WERI-Rb-1 (cell line): ENCODE data around the gene CAV1.
"Not testable (repeated sequence)": the region's sequence is repeated elsewhere in the genome, so short reads cannot be mapped to it uniquely, and the experiment has no call there.

ENCODE experiments used
- DNase-seq: peaks from one replicate; pipeline ENCODE4 v3.0.0-alpha.2; 2020
- H3K27ac ChIP-seq: fragments of 250-450 bp; sonication (Bioruptor Pico); 2 replicates; pipeline ENCODE4 v1.5.1; 2020; ENCODE audit warnings: mild to moderate bottlenecking, moderate library complexity
- H3K27me3 ChIP-seq: fragments of 250-450 bp; sonication (Bioruptor Pico); 2 replicates; pipeline ENCODE4 v1.5.1; 2021; ENCODE audit warnings: mild to moderate bottlenecking, low read depth, moderate library complexity; ENCODE audit not compliant: insufficient read depth, severe bottlenecking
- H3K36me3 ChIP-seq: fragments of 250-450 bp; sonication (Bioruptor Pico); 2 replicates; pipeline ENCODE4 v1.5.1; 2020; ENCODE audit warnings: mild to moderate bottlenecking, moderate library complexity
- H3K4me3 ChIP-seq: 2 replicates; pipeline ENCODE4 v1.5.1; 2011; ENCODE audit warnings: low read depth, mild to moderate bottlenecking, control low read depth, low read length
- H3K9me3 ChIP-seq: fragments of 250-450 bp; sonication (Bioruptor Pico); 2 replicates; pipeline ENCODE4 v1.5.1; 2021; ENCODE audit warnings: mild to moderate bottlenecking, moderate library complexity; ENCODE audit not compliant: severe bottlenecking
- TF ChIP-seq, protein P1 (sequence below): IDR thresholded peaks from 2 replicates; pipeline ENCODE4 v1.5.1; 2011; ENCODE audit warnings: low read depth, mild to moderate bottlenecking, control low read depth, inconsistent platforms, low read length

Gene CAV1

DNA sequence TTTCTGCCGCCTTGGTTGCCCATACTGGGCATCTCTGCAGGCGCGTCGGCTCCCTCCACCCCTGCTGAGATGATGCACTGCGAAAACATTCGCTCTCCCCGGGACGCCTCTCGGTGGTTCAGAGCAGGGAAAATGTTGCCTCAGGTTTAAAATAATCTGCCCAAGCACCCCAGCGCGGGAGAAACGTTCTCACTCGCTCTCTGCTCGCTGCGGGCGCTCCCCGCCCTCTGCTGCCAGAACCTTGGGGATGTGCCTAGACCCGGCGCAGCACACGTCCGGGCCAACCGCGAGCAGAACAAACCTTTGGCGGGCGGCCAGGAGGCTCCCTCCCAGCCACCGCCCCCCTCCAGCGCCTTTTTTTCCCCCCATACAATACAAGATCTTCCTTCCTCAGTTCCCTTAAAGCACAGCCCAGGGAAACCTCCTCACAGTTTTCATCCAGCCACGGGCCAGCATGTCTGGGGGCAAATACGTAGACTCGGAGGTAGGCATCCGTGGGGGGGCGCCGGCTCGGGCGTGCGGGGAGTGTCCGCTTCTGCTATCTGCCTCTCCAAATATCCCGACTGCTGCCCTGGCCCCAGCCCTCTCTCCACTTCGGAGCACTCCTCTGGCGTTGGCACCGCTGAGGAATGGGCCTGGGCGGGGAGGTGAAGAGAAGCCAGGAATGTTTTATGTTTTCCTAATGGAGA, at the start of gene CAV1:
Gene CAV1 (plus strand): TSS at position 428 of the 689 bp plus-strand sequence. CDS start 27 bp downstream, at position 455.
- TF ChIP-seq, protein P1, sequence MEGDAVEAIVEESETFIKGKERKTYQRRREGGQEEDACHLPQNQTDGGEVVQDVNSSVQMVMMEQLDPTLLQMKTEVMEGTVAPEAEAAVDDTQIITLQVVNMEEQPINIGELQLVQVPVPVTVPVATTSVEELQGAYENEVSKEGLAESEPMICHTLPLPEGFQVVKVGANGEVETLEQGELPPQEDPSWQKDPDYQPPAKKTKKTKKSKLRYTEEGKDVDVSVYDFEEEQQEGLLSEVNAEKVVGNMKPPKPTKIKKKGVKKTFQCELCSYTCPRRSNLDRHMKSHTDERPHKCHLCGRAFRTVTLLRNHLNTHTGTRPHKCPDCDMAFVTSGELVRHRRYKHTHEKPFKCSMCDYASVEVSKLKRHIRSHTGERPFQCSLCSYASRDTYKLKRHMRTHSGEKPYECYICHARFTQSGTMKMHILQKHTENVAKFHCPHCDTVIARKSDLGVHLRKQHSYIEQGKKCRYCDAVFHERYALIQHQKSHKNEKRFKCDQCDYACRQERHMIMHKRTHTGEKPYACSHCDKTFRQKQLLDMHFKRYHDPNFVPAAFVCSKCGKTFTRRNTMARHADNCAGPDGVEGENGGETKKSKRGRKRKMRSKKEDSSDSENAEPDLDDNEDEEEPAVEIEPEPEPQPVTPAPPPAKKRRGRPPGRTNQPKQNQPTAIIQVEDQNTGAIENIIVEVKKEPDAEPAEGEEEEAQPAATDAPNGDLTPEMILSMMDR = no peak
- peaks cover 79% of the 10 kb centered on the region for H3K27me3 ChIP-seq
- DNase-seq = peak; percentile 12
- H3K4me3 ChIP-seq = peak within 1 kb of the TSS; percentile 31
- H3K9me3 ChIP-seq = no peaks in the 10 kb centered on the region
- no peaks in the 10 kb centered on the region for H3K36me3 ChIP-seq
- H3K27ac ChIP-seq = no peak within 1 kb of the TSS

DNA sequence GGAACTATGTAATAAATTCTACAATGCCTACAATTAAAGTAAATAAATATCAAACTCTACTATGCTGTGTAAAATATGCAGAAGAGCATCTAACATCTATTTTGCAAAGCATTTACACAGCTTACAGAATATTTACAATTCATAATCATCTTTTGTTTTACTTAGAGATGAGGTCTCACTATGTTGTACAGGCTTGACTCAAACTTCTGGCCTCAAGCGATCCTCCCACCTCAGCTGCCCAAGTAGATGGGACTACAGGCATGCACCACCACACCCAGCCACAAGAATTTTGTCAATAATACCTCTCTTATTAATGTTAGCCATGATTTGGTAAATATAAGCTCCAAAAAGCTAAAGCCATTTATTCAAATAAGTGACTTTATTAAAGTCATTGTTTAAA, 47.2 kb upstream of the CAV1 start:
- H3K36me3 ChIP-seq = no peaks in the 10 kb centered on the region
- peaks cover 23% of the 10 kb centered on the region for H3K27me3 ChIP-seq
- no peak overlapping the region for H3K4me3 ChIP-seq
- TF ChIP-seq, protein P1 = no peak
- DNase-seq = no peak
- no peak overlapping the region for H3K27ac ChIP-seq
- no peaks in the 10 kb centered on the region for H3K9me3 ChIP-seq

DNA sequence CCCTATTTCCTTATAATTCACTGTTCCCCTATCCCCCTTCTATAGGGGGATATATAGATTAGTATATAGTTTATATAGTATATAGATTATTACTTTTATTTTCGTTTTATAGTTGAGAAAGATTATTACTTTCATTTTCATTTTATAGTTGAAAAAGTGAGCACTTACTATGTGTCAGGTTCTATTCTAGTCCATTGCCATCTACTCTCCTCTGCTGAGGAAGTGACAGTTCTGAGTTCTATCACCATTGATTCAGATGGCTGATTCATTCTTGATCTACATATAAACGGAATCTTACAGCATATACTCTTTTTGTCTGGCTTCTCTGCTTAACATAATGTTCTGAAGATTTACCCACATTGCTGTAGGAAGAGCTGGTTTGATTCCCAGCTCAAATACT, 46.0 kb upstream of the CAV1 start:
- no peaks in the 10 kb centered on the region for H3K36me3 ChIP-seq
- H3K4me3 ChIP-seq = no peak overlapping the region
- peaks cover 19% of the 10 kb centered on the region for H3K27me3 ChIP-seq
- H3K27ac ChIP-seq = no peak overlapping the region
- TF ChIP-seq, protein P1 = no peak
- no peaks in the 10 kb centered on the region for H3K9me3 ChIP-seq
- DNase-seq = no peak

- Histone ChIP-seq H3K9me3 (no peaks in the 10 kb centered on the region), H3K27me3 (peaks cover 35% of the 10 kb centered on the region), H3K27ac (no peak overlapping the region), H3K36me3 (no peaks in the 10 kb centered on the region), H3K4me3 (no peak overlapping the region)
- DNase-seq = no peak
- TF ChIP-seq, protein P1 = no peak
Measured at GRCh38 chr7:116483271-116483942, 41.4 kb upstream of the CAV1 start.

DNA sequence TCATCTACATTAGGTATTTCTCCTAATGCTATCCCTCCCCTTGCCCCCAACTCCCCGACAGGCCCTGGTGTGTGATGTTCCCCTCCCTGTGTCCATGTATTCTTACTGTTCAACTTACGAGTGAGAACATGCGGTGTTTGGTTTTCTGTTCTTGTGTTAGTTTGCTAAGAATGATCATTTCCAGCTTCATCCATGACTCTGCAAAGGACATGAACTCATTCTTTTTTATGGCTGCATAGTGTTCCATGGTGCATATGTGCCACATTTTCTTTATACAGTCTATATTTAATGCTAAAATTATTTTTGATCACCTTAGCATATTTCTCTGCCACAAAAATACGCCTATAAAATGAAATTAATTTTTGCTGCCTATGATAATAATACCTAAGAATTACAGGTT, 40.4 kb upstream of the CAV1 start:
- H3K27me3 ChIP-seq = peaks cover 31% of the 10 kb centered on the region
- not testable (repeated sequence) for H3K36me3 ChIP-seq, H3K4me3 ChIP-seq, H3K9me3 ChIP-seq, DNase-seq, H3K27ac ChIP-seq

DNA sequence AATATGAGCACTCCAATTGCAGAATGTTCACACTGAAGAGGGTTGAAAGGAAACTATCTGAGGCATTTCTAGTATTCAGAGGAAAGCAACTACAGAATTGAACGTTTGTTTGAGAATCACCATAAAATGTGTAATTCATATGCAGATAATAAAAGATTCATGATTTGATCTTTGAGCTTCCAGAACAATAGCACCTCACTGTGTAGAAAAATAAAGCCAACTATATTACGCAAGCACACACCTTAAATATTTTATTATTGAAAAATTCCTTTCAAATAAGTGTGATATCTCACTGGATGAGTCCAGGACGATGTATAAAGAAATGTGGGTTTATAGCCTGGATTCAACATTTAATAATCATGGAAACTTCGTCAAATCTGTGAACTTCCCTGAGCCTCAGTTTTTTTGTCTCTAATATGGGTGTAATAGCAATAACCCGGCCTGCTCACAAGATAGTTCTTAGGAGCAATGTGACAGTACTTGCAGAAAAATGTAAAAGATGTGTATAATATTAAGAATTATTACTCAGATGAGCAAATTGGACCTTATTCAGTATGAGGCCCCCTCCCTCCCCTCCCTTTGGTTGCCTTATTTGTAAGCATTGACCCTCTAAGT, 36.8 kb upstream of the CAV1 start:
- no peak for DNase-seq
- H3K27me3 ChIP-seq = peaks cover 25% of the 10 kb centered on the region
- no peaks in the 10 kb centered on the region for H3K9me3 ChIP-seq
- no peaks in the 10 kb centered on the region for H3K36me3 ChIP-seq
- no peak overlapping the region for H3K4me3 ChIP-seq
- no peak overlapping the region for H3K27ac ChIP-seq
- TF ChIP-seq, protein P1 = no peak
